ENCODE results near the gene SLC6A12. TPM values are rescaled to one million over a fixed set of nuclear protein-coding genes. Genes with fewer than 3 reads are reported as not detected.
A peak's percentile ranks its signal among the peaks of the same experiment; 100 is the strongest.

Gene SLC6A12
- total RNA-seq, 1 experiment from 2014 or later = 0.17 TPM

DNA sequence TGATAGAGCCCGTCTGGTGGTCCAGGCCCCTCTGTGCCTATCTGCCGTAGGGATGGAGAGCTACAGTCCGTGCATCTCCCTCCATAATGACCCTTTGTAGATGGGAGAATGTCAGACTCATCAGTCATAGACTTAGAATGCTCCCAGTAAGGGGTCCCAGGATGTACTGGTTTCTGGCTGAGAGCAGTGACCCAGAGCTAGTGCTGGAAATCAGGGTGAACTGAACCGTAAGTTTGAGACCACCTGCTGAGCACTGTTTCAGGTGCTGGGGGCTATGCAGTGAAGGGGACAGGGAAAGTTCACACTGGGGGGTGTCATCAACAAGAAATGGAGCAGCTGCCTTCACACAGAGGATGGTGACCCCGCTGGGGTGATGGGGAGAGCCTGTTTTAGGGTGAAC lies 34.1 kb downstream of the SLC6A12 start:
- Histone ChIP-seq H3K14ac (ENCODE audit: insufficient read depth, low read length) (no peak overlapping the region), H3K23me2 (ENCODE audit: insufficient read length, low read depth, low read length, poor library complexity, severe bottlenecking) (no peaks in the 10 kb centered on the region), H3K56ac (ENCODE audit: insufficient read length, low read depth, low read length) (no peak overlapping the region), H3K4me2 (ENCODE audit: insufficient read depth, insufficient read length, low read length) (no peak overlapping the region), H4K5ac (ENCODE audit: insufficient read length, low read depth, low read length) (no peak overlapping the region), H3K9ac (ENCODE audit: extremely low read depth, insufficient read length, low read length) (no peak overlapping the region), H2AFZ (ENCODE audit: low read length) (no peak overlapping the region), H3K4ac (ENCODE audit: low read depth, low read length) (no peak overlapping the region), H3K23ac (ENCODE audit: insufficient read length, low read depth, low read length) (no peak overlapping the region), H2BK120ac (ENCODE audit: low read depth, low read length, poor library complexity, severe bottlenecking) (no peak overlapping the region), H3K27ac (ENCODE audit: insufficient read length, low read depth, low read length) (no peak overlapping the region), H4K20me1 (ENCODE audit: control insufficient read depth, insufficient read depth, insufficient read length) (no peaks in the 10 kb centered on the region), H3K79me2 (ENCODE audit: insufficient read depth, low read length) (no peaks in the 10 kb centered on the region), H3K9me3 (ENCODE audit: control insufficient read depth, low read depth, low read length) (no peaks in the 10 kb centered on the region), H2BK5ac (ENCODE audit: insufficient read length, low read length) (no peak overlapping the region), H3K4me1 (ENCODE audit: insufficient read depth, low read length) (peaks cover 4% of the 10 kb centered on the region; the same call in 1 of the 2 replicates), H3T11ph (ENCODE audit: low read length) (no peak overlapping the region), H2BK20ac (ENCODE audit: low read depth, low read length, poor library complexity, severe bottlenecking) (no peak overlapping the region), H4K91ac (ENCODE audit: insufficient read length, low read depth, low read length) (no peak overlapping the region), H2BK12ac (ENCODE audit: insufficient read length, low read depth, low read length) (peak overlapping the region; percentile 36), H3K79me1 (ENCODE audit: insufficient read depth, low read depth, low read length, poor library complexity, severe bottlenecking) (no peaks in the 10 kb centered on the region), H3K27me3 (ENCODE audit: insufficient read depth, low read length) (no peaks in the 10 kb centered on the region), H3K18ac (ENCODE audit: insufficient read length, low read depth, low read length) (no peak overlapping the region), H2AK5ac (ENCODE audit: insufficient read length, low read length) (no peak overlapping the region), H4K8ac (replicated peaks; ENCODE audit: insufficient read length, low read depth, low read length) (no peak overlapping the region), H2BK15ac (ENCODE audit: low read depth, low read length) (no peak overlapping the region)
- Mint-ChIP-seq H3K4me3 (no peak overlapping the region), H3K9me3 (no peaks in the 10 kb centered on the region), H3K4me1 (peaks cover 19 to 35% of the 10 kb centered on the region in 2 experiments), H3K27me3 (ENCODE audit: low read depth) (peaks cover 4% of the 10 kb centered on the region), H3K36me3 (ENCODE audit: insufficient read depth in 1 of 3, low read depth in 3 of 3) (no peaks in the 10 kb centered on the region; a peak in 1 of 7 replicates), H3K27ac (no peak overlapping the region)
- TF ChIP-seq, protein P1, sequence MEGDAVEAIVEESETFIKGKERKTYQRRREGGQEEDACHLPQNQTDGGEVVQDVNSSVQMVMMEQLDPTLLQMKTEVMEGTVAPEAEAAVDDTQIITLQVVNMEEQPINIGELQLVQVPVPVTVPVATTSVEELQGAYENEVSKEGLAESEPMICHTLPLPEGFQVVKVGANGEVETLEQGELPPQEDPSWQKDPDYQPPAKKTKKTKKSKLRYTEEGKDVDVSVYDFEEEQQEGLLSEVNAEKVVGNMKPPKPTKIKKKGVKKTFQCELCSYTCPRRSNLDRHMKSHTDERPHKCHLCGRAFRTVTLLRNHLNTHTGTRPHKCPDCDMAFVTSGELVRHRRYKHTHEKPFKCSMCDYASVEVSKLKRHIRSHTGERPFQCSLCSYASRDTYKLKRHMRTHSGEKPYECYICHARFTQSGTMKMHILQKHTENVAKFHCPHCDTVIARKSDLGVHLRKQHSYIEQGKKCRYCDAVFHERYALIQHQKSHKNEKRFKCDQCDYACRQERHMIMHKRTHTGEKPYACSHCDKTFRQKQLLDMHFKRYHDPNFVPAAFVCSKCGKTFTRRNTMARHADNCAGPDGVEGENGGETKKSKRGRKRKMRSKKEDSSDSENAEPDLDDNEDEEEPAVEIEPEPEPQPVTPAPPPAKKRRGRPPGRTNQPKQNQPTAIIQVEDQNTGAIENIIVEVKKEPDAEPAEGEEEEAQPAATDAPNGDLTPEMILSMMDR (conservative IDR thresholded peaks at IDR 0.05) = no peak
- DNase-seq = no peak
- no CpG with 5 or more reads among the region's 5 CpGs for WGBS (ENCODE audit: extremely low coverage, insufficient read length, low lambda C conversion rate)
